Osteocyte (in vitro differentiated cells): ENCODE results near the gene TBC1D5. TPM values are rescaled to one million over a fixed set of nuclear protein-coding genes. Genes with fewer than 3 reads are reported as not detected.
"Not testable (repeated sequence)": the region's sequence is repeated elsewhere in the genome, so short reads cannot be mapped to it uniquely, and the experiment has no call there.

Source experiments
- DNase-seq: peaks from one replicate; pipeline ENCODE4 v3.0.0; 2021; ENCODE audit warnings: mixed read lengths; ENCODE audit not compliant: unreplicated experiment; ENCODE audit errors: extremely low spot score
- H3K27ac Mint-ChIP-seq: one replicate; pipeline ENCODE4 v1.8.0; 2021; ENCODE audit warnings: mild to moderate bottlenecking, mixed read lengths; ENCODE audit not compliant: unreplicated experiment
- H3K27me3 Mint-ChIP-seq: one replicate; pipeline ENCODE4 v1.8.0; 2021; ENCODE audit warnings: mixed read lengths; ENCODE audit not compliant: unreplicated experiment
- H3K36me3 Mint-ChIP-seq: one replicate; pipeline ENCODE4 v1.8.0; 2021; ENCODE audit warnings: mixed read lengths; ENCODE audit not compliant: unreplicated experiment
- H3K4me1 Mint-ChIP-seq: one replicate; pipeline ENCODE4 v1.8.0; 2021; ENCODE audit warnings: mixed read lengths; ENCODE audit not compliant: unreplicated experiment
- H3K4me3 Mint-ChIP-seq: one replicate; pipeline ENCODE4 v1.8.0; 2021; ENCODE audit warnings: mild to moderate bottlenecking, moderate library complexity, mixed read lengths; ENCODE audit not compliant: unreplicated experiment
- H3K9me3 Mint-ChIP-seq: one replicate; pipeline ENCODE4 v1.8.0; 2021; ENCODE audit warnings: mixed read lengths; ENCODE audit not compliant: unreplicated experiment
- total RNA-seq: library from RNA; stranded (reverse); gene quantifications from 2 replicates; pipeline ENCODE4 v1.2.1, GENCODE V29; 2021
- TF ChIP-seq, protein P1 (sequence below): fragments of 200-600 bp; sonication (generic); IDR thresholded peaks from 2 replicates; pipeline ENCODE4 v1.5.0; 2021; ENCODE audit warnings: antibody characterized with exemption, mild to moderate bottlenecking, moderate library complexity

The TBC1D5 gene
- total RNA-seq, 1 donor from 2014 or later: 69.2 TPM

DNA sequence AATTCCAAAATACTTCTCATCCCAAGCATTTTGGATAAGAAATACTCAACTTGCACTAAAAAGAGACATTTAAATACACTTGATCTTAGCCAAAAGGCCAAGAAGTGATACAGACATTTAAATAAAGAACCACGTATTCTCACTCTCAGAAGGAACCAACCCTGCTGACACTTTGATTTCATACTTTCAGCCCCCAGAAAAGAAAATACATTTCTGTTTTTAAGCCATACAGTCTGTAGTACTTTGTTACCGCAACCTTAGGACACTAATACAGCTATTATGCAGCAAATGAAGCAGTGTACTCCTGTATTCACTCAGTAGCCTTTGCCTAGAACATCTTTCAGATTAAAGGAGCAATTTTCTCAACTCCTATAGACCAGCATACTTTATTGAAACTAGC is 86.7 kb downstream of the TBC1D5 start:
- peaks cover 3% of the 10 kb centered on the region for H3K36me3 Mint-ChIP-seq
- H3K27ac Mint-ChIP-seq: no peak overlapping the region
- no peak overlapping the region for H3K4me3 Mint-ChIP-seq
- DNase-seq: no peak
- no peaks in the 10 kb centered on the region for H3K9me3 Mint-ChIP-seq
- H3K27me3 Mint-ChIP-seq: no peaks in the 10 kb centered on the region
- H3K4me1 Mint-ChIP-seq: no peaks in the 10 kb centered on the region
- TF ChIP-seq, protein P1, sequence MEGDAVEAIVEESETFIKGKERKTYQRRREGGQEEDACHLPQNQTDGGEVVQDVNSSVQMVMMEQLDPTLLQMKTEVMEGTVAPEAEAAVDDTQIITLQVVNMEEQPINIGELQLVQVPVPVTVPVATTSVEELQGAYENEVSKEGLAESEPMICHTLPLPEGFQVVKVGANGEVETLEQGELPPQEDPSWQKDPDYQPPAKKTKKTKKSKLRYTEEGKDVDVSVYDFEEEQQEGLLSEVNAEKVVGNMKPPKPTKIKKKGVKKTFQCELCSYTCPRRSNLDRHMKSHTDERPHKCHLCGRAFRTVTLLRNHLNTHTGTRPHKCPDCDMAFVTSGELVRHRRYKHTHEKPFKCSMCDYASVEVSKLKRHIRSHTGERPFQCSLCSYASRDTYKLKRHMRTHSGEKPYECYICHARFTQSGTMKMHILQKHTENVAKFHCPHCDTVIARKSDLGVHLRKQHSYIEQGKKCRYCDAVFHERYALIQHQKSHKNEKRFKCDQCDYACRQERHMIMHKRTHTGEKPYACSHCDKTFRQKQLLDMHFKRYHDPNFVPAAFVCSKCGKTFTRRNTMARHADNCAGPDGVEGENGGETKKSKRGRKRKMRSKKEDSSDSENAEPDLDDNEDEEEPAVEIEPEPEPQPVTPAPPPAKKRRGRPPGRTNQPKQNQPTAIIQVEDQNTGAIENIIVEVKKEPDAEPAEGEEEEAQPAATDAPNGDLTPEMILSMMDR: no peak

DNA sequence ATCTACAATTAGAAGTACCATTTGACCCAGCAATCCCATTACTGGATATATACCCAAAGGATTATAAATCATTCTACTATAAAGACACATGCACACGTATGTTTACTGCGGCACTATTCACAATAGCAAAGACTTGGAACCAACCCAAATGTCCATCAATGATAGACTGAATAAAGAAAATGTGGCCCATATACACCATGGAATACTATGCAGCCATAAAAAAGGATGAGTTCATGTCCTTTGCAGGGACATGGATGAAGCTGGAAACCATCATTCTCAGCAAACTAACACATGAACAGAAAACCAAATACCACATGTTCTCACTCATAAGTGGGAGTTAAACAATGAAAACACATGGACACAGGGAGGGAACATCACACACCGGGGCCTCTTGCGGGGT is 92.7 kb downstream of the TBC1D5 start:
- H3K9me3 Mint-ChIP-seq, H3K27me3 Mint-ChIP-seq, H3K4me3 Mint-ChIP-seq, H3K27ac Mint-ChIP-seq, DNase-seq, H3K36me3 Mint-ChIP-seq, H3K4me1 Mint-ChIP-seq: not testable (repeated sequence)

DNA sequence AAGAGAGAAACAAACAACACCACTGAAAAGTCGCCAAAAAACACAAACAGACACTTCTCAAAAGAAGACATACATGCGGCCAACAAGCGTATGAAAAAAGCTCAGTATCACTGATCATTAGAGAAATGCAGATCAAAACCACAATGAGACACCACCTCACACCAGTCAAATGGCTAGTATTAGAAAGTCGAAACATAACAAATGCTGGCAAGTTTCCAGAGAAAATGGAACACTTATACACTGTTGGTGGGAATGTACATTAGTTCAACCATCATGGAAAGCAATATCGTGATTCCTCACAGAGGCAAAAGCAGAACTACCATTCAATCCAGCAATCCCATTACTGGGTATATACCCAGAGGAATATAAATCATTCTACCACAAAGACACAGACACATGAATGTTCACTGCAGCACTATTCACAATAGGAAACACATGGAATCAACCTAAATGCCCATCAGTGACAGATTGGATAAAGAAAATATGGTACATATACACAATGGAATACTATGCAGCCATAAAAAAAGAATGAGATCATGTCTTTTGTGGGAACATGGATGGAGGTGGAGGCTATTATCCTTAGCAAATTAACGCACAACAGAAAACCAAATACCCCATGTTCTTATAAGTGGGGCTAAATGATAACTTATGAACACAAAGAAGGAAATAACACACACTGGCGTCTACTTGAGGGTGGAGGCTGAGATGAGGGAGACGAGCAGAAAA is 93.6 kb downstream of the TBC1D5 start:
- not testable (repeated sequence) for H3K4me3 Mint-ChIP-seq, H3K9me3 Mint-ChIP-seq, DNase-seq, H3K27ac Mint-ChIP-seq, H3K27me3 Mint-ChIP-seq, H3K36me3 Mint-ChIP-seq
- H3K4me1 Mint-ChIP-seq: peaks cover 13% of the 10 kb centered on the region

DNA sequence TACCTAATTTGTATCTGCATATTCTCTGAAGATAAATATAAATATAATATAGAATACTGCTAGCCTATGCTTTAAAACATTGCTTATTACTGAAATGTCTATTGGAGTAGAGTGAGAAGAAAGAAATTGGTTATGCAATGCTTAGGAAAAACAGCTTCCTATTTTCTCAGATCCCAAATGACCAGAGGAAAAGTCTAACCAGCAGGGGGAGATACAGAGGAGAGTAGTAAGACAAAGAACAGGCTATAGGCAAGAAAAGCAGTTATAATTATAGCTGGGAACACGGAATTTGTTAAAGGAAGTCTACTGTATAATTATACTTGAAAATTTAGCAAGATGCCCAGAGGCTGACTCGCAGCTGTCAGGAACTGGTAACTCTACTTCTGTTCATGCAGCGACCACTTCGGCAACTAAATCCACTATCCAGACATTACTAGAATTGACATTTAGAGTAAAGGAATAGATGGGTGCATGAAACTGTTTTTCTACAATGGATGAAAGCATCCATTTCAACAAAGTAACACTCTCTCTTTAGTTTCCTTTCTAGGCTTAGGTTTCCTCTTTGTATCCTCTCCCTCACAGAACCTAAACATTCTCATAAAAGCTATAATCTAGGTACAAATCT is 97.2 kb downstream of the TBC1D5 start:
- no peaks in the 10 kb centered on the region for H3K27me3 Mint-ChIP-seq
- no peak overlapping the region for H3K4me3 Mint-ChIP-seq
- no peak overlapping the region for H3K27ac Mint-ChIP-seq
- no peaks in the 10 kb centered on the region for H3K36me3 Mint-ChIP-seq
- peaks cover 5% of the 10 kb centered on the region for H3K9me3 Mint-ChIP-seq
- H3K4me1 Mint-ChIP-seq: peaks cover 33% of the 10 kb centered on the region
- TF ChIP-seq, protein P1: peak; percentile 74
- DNase-seq: no peak

DNA sequence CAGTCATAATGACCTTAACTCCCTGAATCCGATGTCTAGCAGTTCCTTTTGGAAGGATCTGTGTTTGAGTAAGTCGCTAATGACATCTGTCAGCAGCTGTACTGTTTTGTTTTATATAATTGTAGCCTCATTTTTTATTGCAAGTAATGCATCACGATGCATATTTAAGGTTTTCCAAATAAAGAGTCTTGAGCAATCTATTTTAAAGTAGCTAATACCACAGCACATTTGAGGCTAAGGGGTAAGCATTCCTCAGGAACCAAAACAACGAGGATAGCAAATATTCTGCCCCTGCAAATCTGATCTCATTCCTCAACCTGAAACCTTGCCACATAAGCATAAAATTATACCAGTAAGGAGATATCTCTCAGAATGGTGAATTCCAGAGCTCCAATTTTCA is 98.7 kb downstream of the TBC1D5 start:
- no peak for DNase-seq
- TF ChIP-seq, protein P1: no peak
- peak overlapping the region; percentile 45 for H3K27ac Mint-ChIP-seq
- H3K4me1 Mint-ChIP-seq: peaks cover 47% of the 10 kb centered on the region
- H3K36me3 Mint-ChIP-seq: no peaks in the 10 kb centered on the region
- peaks cover under 1% of the 10 kb centered on the region for H3K9me3 Mint-ChIP-seq
- H3K27me3 Mint-ChIP-seq: no peaks in the 10 kb centered on the region
- H3K4me3 Mint-ChIP-seq: no peak overlapping the region

DNA sequence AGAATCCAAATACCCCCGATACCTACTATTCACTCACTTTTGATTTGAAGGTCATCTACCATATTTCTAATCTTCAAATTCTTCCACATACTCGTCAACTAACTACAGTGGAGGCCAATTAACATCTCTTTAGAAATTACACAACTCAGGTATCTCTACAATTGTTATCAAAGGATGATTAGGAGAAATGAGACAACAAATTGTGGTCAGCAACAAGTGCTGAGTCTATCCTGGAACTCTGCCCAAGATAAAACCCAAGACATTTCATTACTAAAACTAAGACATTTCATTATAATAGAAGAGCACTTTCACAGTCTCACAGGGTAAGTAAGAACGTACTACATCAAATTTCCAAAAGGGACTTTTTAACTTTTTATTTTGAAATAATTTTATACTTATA is 100.0 kb downstream of the TBC1D5 start:
- Mint-ChIP-seq H3K36me3 (no peaks in the 10 kb centered on the region), H3K9me3 (no peaks in the 10 kb centered on the region), H3K27ac (no peak overlapping the region), H3K27me3 (no peaks in the 10 kb centered on the region), H3K4me3 (no peak overlapping the region), H3K4me1 (peaks cover 57% of the 10 kb centered on the region)
- TF ChIP-seq, protein P1: no peak
- no peak for DNase-seq
